ENCODE results near the gene IL23A.

DNA sequence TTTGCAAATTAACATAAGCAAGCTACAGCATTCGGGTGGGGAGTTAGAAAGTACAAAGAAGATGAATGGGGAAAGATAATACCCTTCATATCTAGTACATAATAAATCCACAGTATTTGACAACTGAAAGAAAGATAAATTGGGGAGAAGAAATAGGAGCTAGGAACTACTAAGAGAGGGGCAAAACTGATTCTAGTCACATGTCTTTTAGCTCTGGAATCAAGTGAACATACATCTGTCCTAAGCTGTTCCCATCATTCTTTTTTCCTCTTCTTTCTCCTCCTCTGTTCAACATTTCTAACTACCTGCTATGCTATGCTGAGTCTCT is 39.3 kb downstream of the IL23A start:
- TF ChIP-seq POLR2A (IDR thresholded peaks at IDR 0.05), result no peak
- TF ChIP-seq POLR2AphosphoS5 (IDR thresholded peaks at IDR 0.05), result no peak
